T follicular helper cell (primary cell): ENCODE results near the gene ELMOD3.
"Not testable (repeated sequence)": the region's sequence is repeated elsewhere in the genome, so short reads cannot be mapped to it uniquely, and the experiment has no call there.

Experiments
- DNase-seq: peaks from one replicate; pipeline ENCODE4 v3.0.0-alpha.2; 2020; ENCODE audit warnings: low read depth

The ELMOD3 gene

DNA sequence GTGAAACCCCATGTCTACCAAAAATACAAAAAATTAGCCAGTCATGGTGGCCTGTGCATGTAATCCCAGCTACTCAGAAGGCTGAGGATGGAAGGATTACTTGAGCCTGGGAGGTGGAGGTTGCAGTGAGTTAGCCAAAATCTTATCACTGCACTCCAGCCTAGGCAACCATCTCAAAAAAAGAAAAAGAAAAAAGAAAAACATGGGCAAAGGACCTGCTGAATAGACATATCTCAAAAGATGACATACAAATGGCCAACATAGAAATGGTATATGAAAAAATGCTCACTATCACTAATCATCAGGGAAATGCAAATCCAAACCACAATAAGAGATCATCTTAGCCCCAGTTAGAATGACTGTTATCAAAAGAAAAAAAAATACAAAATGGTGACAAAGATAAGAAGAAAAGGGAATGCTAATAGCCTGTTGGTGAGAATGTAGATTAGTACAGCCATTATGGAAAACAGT is 25.4 kb upstream of the ELMOD3 start:
- DNase-seq: no peak

DNA sequence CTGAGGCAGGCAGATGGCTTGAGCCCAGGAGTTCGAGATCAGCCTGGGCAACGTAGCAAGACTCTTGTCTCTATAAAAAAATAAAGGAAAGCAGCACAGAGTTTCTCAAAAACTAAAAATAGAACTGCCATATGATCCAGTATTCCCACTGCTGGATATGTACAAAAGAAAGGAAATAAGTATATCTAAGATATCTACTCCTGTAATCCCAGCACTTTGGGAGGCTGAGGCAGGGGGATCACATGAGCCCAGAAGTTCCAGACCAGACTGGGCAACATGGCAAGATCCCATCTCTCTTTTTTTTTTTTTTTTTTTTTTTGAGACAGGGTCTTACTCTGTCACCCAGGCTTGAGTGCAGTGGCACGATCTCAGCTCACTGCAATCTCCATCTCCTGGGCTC is 24.9 kb upstream of the ELMOD3 start:
- DNase-seq: not testable (repeated sequence)

DNA sequence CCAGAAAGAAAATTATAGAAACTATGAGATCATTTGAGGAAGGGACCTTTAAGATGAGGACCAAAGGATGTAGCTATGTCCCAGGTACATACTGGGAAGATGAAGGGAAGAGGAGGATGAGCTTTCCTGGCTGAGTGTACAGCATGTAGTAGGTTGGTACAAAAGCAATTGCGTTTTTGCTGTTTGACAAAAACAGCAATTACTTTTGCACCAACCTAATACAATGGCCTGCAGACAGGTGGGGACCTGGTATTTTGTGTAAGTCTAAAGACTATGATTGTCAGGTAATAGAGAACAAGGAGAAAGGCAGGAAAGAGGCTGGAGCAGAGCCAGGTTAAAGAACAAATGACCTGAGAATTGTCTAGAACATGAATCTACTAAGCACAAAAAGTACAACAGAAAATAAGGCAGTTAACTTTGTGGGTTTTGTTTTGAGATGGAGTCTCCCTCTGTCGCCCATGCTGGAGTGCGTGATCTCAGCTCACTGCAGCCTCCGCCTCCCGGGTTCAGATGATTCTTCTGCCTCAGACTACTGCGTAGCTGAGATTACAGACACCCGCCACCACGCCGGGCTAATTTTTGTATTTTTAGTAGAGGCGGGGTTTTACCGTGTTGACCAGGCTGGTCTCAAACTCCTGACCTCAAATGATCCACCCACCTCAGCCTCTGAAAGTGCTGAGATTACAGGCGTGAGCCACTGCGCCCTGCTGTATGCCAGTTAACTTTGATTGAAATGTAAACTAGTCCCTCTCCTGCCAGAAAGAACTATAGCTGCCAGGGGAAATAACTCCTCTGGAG is 23.5 kb upstream of the ELMOD3 start:
- DNase-seq: no peak

DNA sequence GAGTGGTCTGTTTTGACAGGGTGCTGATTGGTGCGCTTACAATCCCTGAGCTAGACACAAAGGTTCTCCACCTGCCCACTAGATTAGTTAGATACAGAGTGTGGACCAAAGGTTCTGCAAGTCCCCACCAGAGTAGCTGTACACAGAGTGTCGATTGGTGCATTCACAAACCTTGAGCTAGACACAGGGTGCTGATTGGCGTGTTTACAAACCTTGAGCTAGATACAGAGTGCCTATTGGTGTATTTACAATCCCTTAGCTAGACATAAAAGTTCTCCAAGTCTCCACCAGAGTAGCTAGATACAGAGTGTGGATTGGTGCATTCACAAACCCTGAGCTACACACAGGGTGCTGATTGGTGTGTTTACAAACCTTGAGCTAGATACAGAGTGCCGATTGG is 20.7 kb upstream of the ELMOD3 start:
- DNase-seq: not testable (repeated sequence)

DNA sequence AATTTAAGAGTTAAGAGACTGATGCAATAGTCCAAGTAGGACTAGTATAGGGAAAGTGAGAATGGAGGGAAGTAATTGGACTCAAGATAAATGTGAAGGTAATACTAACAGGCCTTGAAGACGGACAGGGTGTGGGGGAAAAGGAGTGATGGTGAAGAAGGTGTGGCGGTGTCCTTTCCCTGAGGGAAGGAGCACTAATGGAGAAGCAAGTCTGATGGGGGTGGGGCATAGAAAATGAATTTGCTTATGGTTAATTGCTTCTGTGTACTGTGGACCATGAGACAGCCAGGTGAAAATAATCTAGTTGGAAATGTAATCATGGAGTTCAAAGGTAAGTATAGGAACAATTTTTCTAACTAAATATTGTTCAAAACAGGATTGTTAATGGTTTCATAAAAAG is 19.6 kb upstream of the ELMOD3 start:
- DNase-seq: no peak

DNA sequence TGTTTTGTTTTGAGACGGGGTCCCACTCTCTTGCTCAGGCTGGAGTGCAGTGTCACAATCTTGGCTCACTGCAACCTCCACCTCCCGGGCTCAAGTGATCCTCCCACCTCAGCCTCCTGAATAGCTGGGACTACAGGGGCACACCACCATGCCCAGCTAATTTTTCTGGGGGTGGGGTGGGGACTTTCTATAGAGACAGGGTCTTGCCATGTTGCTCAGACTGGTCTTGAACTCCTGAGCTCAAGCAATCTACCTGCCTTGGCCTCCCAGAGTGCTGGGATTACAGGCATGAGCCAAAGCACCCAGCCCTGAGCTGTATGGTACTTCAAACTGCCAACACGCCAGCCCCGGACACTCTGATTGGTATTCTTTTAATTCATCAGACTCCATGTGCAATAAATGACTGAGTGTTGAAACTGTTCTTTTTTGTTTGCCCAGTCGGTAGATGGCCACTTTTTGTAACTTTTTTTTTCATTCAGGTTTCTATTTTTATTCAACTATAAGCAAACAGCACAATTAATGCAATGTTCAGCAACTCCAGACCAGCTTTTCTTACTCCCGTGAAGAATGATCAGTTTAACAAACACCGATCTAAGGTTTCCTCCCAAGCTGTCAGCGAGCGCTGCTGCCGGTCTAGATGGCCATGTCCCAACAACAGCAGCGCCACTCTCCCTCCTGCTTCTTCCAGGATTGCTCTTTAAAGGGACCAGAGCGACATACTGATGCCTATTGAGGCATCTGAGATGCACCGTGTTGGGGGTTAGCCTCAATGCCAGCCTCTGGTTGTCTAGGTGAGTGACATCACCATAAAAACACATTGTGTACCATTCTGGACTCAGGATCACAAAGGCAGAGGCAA is 14.3 kb upstream of the ELMOD3 start:
- DNase-seq: no peak

DNA sequence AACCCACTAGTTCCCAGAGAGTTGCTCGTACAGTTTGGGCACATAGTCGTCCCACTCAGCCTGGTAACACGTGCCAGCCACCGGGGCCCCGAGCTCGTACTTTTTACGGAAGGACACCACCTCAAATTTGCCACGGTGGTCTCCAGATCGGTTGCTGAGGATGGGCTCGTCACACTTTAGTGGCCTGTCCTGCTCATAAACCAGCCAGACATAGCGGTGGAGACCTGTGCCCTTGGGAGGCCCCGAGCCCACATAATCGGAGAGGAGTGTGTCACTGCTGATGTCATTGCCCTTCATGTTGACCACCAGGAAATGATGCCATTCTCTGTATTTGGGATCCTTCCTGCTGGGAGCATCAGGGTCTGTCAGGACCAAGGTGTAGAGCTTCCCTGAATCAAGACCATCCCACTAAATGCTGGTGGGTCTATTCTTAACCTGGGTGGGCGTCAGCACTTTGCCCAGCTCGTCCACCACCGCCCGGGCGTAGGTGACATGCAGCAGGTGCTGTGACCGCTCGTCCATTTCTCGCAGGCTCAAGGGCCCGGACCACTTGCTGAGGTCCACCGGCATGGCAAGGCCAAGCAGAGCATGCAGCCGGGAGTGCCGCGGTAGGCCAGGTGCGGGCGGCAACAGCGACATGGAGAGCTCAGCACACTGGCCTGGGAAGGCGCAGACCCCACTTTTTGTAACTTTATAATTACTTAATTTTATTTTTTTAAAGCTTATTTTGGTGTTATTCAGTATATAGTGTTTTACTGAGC is 13.1 kb upstream of the ELMOD3 start:
- DNase-seq: no peak

DNA sequence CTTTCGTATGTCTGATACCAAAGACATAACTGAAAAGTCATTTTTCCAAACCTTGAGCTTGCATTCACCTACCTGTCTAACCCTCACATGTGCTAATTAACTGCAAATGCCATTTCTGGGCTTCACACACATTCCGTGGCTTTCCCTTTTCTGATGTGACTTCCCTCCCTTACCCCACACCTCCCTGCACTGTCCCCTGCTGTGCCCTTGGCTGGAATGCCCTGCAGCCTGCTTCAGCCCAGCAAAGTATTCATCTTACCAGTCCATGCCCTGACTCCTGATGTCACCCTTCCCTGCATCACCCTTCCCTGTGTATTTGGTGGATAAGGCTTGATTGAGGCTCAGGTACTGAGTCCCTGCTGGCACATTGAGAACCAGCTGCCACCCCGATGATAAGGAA is 12.4 kb upstream of the ELMOD3 start:
- DNase-seq: no peak

DNA sequence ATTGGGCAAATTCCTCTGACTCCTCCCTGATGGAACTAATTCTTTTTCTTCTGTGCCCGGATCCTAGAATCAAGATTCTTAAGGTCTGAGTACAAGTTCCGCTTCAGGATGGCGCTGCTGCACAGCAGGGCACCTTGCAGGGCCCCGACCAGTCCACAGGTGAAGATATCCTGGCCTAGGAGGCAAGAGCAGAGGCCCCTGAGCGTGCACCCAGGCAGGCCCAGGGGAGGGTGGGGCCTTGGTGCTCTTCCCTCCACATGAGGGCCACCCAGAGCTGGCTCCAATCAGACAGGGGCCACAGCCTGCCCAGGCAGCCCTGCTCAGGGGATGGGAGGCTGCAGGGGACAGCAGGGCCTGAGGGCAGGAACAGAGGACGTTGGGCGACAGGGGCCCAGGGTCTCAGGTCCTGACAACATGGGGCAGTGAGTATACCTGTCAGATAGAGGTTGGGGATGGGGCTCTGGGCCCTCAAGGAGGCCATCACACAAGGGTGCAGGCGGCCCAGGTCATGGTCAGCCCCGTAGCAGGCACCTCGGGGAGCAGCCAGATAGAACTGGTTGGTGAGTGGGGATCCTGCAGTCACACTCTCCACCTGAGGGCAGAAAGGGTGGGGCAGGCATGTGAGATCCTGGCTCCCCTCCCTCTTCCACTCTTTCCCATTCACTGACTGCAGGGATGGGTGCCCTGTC is 11.2 kb upstream of the ELMOD3 start:
- not testable (repeated sequence) for DNase-seq

DNA sequence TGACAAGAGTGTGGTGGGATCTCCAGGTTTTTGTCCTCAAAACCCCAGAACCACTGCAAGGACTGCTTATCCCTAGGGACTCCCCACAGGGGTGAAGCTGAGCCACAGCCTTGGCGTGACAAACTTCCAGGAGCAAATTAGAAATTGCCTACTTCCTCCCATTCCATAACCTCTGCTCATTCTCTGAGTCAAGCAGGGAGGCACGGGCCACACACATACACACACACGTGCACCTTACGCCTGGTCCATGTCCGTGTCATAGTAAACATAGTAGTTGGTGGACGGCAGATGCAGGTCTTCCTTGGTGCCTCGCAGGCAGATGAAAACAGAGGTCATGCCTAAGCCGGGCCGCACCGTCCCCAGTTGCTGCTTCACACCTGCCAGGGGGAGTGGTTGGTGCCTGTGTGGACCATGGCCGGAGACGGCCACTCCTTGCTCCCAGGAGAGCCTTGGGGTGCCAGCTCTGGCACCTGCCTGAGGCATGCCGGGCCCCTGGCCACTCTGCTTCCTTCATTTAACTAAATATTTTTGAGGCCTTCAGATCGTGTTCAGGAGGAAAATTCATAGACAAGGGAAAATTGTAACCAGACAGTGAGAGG is 10.1 kb upstream of the ELMOD3 start:
- DNase-seq: no peak

DNA sequence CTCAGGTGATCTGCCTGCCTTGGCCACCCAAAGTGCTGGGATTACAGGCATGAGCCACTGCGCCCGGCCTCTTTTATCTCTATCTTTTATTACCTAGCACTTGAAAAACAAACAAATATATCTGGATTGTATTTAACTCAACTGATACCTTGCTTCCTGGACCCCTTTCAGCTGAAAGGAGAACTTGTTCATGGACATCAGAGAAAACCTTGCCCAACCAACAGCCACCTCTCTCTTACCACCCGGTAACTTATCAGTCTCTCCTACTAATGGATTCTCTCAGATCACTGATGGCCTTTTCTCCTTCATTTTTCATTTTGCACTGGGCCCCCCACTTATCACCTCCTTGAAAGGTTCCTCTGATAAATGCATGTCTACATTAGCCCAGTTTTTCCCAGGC is 7.0 kb upstream of the ELMOD3 start:
- no peak for DNase-seq

DNA sequence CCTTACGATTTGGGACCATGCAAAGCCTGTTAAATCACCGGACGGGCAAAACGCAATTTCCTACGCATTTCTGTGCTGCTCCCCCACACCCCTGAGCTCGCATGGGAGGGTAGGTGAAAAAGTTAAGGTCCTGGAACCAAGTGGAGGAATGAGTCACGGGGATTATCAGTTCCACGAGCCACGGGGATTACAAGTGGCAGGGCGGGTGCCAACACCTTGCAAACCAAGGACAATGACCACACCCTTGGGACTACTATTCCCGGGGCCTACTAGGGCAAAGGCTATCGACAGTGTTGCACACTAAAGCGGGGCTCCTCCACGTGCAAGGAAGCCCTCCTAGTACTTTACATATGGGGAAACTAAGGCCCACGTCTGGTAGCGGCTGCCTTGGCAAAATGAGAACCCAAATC is 688 bp upstream of the ELMOD3 start:
- DNase-seq: no peak

DNA sequence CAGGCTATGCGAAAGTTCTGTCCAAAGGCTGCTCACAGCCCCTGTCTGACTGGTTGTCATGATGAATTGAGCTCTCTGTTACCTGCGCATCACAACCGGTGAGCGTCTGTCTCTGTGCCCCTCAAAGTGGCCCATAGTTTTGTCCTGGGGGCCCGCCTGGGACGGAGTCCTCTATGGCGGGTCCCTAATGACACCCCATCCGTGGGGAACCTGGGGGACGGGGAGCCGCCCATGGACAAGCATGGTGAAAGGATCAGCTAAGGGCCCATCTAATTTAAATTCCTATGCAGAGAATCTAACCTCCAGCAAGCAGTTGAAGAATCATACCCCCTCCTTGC is 473 bp downstream of the ELMOD3 start:
- no peak for DNase-seq

DNA sequence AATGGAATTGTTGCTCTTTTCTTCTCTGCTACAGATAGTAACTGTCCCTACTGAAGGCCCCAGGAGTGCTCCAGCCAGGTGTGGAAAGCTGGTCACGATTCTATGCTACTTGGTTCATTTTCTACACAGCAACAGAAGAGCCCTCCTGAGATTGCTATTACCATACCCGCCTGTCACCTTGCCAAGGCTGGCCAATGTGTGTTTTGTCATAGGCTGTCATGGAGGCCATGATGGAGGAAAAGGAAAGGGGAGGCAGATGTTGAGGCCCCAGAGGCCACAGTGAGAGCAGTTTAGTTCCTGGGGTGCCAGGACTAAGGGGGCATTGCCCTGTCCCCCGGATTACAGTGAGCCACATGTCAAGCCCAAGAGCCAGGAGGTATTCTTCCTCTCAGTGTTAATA is 952 bp downstream of the ELMOD3 start:
- no peak for DNase-seq

DNA sequence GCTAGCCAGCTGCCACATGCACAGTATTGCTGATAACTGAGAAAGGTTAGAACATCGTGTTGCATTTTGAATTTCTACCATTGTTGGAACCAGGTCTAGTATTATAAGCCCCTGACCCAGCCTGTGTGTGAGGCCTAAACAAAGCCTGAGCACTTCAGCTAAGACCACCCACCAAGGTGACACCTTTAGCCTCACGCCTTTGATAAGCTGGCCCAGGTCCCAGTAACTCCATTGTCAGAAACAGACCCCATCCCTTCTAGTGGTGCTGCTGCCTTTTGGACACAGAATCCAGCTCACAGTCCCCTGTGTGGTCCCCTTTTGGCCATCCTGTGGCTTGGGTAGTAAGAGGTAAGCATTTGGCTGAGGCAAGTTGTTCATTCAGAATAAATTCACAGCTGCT is 1.6 kb downstream of the ELMOD3 start:
- no peak for DNase-seq

DNA sequence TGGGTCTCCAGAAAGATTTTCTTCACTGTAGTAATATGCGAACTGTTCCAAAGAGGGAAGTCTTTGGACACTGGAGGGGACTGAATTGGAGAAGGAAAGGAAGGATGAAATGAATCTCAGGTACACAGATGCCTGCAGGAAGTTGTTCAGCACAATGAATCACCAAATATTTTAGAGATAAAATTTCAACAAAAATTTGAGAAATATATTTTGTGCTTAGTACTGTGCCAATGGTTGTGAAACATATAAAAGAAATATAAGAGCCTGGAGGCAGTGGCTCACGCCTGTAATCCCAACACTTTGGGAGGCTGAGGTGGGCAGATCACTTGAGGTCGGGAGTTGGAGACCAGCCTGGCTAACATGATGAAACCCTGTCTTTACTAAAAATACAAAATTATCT is 3.2 kb downstream of the ELMOD3 start:
- no peak for DNase-seq

DNA sequence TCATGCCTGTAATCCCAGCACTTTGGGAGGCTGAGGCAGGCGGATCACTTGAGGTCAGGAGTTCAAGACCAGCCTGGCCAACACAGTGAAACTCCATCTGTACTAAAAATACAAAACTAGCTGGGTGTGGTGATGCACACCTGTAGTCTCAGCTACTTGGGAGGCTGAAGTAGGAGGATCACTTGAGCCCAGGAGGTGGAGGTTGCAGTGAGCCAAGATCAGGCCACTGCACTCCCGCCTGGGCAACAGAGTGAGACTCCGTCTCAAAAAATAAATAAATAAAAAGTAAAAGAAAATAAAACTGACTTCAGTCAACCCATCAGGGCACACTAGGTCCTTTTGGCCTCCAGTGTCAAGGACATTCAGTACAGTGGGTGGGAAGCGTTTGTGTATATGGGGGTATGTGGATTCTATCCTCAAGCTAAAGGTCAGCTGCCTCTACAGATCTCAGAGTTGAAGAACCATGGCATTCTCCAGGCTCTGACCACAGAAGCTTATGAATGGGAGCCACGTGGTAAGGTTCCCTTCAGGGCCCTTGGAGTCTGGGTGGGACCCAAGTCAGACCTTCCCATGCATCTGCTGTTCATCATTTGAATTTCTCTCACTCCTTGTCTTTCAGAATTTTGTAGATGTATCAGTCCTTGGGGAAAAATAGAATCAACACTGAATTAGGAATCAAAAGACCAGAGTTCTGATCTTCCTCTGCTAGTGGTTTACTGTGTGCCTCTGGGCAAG is 8.3 kb downstream of the ELMOD3 start:
- DNase-seq: not testable (repeated sequence)

DNA sequence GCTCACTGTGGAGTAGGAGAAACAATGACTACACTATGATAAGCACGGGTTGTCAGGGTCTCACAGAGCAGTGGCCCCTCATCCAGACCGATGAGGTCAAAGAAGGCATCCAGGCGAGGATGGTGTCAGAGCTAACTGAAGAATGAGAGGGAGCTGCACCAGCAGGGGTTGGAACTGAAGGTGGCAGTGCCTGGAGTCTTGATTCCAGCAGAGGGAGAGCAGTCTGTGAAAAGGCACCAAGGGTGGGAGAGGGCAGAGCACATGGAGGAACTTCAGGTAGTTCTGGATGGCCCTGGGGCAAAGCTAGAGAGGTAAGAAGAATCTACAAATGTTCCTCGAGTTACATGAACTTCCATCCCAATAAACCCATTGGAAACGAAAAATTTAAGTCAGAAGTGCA is 12.6 kb downstream of the ELMOD3 start:
- DNase-seq: no peak

DNA sequence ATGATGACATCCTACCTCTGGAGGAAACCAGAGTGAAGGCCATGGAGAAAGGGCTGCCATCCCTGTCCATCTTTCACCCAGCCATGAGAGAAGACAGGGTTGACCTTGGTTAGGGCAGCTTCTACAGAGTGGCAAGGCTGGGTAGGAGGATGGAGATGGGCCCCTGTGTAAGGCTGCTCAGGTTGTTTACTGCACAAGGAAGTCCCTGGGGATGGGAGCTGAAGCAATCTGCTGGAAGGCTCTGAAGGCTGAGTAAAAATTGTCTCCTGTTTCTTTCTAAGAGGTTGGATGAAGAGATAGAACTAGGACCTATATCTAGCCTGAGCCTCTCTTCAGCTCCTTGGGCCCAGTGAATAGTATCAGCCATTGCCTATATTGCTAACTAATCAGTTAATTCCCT is 14.4 kb downstream of the ELMOD3 start:
- no peak for DNase-seq

DNA sequence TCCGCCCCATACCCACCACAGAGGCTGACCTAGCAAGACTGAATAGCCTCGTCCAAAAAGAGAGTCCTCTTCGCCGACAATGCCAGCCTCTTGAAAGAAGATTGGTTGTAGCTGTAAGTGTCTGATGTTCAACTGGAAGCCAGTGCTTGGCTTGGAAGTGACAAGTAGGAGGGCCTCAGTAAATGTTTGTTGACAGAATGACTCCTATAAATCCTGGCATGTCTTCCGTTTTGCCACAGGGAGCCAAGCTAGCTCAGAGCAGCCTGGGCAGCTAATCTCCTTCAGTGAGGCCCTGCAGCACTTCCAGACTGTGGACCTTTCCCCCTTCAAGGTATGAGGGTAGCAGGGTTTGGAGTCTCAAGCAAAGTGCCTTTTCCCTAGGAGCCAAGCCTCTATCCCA is 14.9 kb downstream of the ELMOD3 start:
- no peak for DNase-seq

DNA sequence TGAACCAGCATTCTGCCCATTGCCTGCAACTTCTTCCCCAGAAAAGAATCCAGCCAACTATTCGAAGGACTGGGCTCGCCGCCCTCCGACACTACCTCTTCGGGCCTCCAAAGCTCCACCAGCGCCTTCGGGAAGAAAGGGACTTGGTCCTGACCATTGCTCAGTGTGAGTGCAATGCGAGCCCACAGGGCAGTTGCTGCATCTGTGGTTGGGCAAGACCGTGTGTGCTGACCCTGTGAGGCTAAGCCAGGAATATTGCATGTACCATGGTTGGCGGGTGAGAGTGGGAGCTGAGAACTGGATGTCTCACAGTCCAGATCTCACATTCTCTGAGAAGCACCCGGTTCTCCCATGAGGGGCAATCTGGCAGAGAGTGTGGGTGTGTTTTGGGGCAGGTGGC is 16.5 kb downstream of the ELMOD3 start:
- no peak for DNase-seq
